ENCODE data around the gene BCAS1.

The BCAS1 gene

DNA sequence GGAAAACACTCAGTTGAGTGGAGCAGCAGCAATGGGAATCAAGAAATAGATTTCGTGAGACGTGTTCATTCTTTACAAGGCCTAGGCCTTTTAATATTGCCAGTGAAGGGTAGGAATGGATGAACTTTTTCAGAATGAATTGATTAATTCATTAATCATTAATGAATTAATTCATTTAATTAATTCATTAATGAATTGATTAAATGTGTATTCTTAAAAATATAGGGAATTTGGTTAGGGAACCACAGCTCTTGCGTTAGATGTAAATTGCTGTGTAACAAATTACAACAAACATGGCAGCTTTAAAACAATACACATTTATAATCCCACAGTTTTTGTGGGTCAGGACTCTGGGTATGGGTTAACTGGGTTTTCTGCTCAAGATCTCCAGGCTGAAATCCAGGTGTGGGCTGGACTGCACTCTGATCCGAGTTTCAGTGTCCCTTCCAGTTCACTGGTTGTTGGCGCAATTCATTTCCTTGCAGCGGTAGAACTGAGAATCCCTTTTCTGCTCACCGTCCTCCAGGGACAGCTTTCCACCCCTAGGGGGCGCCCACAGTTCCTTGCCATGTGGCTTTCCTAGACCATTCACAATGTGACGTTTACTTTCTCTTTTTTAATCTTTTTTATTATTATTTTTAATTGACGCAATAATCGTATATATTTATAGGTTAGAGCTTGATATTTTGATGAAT, 32.8 kb upstream of the BCAS1 start:
- peak; percentile 62 to 83 (median 72) for DNase-seq (ENCODE audit: low read depth in 3 of 3)

DNA sequence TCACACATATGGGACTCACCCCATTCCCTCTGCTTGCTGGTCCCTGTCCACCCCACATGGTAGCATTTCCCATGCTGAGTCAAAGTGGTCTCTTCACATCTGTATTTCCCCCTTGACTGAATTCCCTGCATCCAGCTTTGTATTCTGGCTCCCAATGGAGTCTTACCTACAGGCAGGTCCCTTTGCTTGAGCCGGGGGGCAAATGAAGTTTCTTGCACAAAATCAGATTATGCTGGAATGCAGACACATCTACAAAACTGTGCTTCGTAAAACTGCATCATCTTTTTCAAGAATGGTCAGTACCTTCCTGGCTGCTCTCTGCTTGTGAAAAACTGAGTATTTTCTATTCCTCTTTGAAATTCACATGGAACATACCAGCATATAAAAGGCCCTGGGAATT, 32.1 kb upstream of the BCAS1 start:
- DNase-seq (ENCODE audit: low read depth in 3 of 3), result no peak

DNA sequence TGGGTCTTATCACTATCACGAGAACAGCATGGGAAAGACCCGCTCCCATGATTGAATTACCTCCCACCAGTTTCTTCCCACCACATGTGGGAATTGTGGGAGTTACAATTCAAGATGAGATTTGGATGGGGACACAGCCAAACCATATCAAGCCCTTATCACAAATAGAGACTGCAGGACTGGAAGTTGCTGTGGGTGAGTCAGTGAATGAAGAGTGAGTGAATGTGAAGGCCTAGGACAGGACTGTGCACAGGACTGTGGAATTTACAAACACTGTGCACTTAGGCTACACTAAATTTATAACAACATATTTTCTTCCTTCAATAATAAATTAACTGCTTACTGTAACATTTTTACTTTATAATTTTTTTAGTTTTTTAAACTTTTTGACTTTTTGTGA, 30.2 kb upstream of the BCAS1 start:
- no peak for DNase-seq (ENCODE audit: low read depth in 3 of 3)

DNA sequence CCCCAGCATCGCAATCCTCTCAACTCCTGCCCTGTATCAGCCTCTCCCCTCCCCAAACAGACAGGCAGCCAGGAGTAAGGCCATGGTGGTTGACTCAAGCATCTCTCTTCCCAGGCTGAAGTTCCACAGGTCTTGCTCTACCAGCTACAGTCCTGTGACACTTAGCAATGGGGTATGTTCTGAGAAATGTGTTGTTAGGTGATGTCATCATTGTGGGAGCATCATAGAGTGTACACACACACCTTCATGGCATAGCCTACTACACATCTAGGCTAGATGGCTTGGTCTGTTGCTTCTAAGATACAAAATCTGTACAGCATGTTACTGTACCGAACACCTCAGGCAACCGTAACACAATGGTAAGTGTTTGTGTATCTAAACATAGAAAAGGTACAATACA, 29.5 kb upstream of the BCAS1 start:
- DNase-seq (ENCODE audit: low read depth in 3 of 3), result no peak

DNA sequence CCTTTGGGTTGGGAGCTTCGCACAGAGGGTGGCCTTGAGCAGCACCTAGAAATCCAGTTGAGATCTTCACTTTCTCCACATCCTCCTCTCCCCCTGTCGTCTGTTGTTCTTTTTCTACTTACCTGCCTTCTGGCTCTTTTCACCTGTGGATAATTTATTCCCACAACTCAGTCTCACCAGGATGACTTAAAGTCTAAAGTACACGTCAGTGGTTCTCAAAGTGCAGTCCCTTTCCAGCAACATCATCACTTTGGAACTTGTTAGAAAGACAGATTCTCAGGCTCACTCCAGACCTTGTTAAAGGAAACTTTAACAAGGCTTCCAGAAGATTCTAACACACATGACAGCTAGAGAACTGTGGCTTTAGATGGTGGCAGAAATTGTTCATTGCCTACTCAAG, 27.7 kb upstream of the BCAS1 start:
- DNase-seq (ENCODE audit: low read depth in 3 of 3), result no peak

DNA sequence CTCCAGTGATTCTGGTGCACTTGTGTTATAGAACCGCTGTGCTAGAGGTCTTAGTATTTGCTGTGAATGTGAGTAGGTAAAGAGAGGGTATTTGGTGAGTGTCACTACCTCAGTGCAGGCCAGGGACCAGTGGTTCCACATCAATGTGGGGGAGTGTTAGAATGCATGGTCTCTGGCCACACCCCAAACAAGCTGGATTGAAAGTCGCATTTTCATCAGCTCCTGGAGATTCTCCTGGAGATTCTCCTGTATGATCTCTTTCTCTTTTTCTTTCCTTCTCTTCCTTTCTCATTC, 26.8 kb upstream of the BCAS1 start:
- DNase-seq (ENCODE audit: low read depth in 3 of 3), result no peak

DNA sequence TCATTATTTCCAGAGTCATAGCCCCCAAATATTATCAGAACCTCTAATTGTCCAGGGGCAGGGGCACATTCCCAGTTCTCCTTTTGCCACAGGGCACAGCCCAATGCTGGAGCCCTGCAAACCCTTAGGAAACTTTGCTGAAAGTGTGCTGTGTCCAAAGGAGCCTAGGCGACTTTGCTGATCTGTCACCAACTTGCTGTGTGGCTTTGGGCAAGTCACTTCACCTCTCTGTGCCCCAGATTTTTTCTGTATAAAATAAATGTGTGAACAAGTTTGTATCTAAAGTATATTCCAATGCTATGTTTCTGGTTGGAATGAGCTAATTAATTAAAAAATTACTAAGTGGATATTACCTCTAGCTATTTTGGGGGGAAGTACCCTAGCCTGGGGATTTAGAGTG, 25.4 kb upstream of the BCAS1 start:
- DNase-seq (ENCODE audit: low read depth in 3 of 3), result no peak

DNA sequence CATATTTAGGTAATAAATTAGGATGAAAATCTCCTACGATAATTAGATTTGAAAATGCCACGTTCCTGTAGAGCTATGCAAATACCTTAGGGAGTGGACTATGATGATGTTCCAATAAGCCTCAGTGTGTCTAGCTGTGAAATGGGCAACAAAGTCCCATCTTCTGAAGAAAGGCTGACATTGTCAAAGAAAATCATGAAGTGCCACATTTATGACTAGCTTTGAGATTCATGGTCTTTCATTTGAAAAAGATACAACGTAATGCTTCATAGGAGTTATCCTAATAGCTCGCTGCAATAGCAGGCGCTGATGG, 23.8 kb upstream of the BCAS1 start:
- DNase-seq (ENCODE audit: low read depth in 3 of 3), result no peak

DNA sequence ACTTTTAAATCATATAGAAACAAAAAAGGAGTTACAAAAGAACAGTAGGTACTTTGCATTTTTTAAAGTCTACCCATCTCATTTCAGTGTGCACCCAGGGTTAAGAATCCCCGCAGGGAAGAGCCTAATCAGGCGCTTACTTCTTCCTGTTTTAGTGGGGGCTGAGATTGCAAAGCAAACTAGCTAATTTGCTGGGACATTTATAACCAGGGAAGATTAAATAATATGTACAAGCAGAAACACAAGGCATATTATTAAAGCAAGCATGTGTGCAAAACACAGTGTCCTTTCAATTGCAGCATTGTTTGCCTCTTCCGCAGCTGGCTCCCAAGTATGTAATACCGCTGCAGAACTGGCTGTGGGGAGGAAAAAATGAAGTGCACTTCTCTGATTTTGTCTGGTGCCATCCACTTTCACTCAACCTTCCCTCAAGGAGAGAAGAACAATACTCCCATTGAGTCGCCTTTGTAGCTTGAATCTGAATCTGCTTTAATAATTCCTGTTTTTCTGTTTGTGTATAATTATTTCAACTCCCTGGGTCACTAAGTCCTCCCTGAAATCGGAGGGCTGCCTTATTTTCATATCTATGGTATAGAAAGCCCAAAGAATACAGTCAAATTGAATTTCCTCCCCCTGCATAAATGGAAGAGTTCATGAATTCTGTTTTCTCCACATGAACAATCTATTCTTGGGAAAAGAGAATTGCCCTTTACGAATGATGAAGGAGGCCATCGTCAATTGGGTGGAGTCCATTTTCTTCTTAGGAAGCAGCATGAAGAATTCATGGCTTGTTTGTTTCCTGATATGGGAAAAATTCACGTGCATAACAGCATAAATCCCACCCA, 23.3 kb upstream of the BCAS1 start:
- DNase-seq (ENCODE audit: low read depth in 3 of 3), result no peak

DNA sequence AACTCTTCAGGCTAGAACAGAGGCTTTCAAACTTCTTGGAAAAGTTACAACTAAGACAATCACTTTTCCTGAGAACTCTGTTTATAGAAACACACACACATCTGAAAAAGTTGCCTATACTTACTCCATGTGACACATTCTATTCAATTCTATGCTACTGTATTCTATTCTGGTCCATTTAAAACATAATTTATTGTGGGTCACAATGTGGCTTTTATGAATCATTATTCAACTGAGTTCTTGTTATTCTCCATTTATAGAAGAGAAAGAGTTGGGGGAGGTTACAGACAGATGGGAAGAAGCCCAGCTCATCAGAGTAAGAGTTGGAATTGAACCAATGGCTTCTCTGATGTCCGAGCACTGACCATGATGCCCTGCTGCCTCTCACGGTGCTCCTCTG, 21.6 kb upstream of the BCAS1 start:
- no peak for DNase-seq (ENCODE audit: low read depth in 3 of 3)

DNA sequence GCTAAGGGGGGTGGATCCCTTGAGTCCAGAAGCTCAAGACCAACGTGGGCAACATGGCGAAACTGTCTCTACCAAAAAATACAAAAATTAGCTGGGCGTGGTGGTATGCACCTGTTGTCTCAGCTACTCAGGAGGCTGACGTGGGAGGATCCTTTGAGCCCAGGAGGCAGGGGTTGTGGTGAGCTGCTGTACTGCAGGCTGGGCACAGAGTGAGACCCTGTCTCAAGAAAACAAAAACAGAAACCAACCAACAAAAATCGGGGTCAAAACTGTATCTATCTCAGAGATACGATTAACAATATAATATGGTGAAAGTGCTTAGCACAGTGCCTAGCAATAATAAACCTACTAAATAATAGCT, 20.7 kb upstream of the BCAS1 start:
- DNase-seq (ENCODE audit: low read depth in 3 of 3), result no peak

DNA sequence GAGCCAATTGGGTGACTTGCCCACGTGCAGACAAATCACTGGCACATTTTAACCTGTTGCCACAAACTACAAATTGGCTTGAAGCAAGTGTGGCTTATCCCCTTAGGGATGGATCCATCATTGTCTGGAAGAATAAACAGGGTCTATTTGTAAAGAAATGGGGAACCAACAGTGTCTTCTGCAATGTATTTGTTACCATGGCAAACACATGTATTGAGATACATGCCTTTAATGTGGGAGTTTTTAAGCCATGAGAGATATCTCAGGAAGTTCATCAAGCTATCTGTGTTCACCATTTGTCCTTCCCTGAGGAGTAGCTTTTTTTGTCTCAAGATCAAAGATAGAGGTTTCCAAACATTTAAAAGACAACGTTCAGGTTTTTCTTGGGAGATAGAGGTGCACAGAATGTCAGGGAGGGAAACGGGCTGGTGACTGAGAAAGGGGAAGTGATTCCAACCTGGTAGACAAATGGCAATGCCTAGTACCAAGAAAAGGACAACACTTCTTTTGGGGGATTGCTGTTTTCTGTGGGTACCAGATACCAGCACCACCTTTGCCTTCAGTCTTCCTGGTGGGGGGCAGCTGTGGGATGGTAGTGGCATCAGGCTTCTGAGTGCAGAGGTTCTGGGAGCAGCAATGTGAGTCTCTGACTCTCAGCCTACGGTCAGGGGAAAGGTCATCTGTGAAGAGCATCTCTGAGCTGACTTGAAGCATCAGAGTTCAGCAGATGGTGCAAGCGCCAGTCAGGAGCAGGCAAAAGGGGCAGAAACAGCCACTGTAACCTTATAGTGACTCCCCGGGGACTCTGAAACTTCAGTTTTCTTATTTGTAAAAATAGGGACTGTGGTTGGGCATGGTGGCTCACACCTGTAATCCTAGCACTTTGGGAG, 20.1 kb upstream of the BCAS1 start:
- DNase-seq (ENCODE audit: low read depth in 3 of 3), result no peak

DNA sequence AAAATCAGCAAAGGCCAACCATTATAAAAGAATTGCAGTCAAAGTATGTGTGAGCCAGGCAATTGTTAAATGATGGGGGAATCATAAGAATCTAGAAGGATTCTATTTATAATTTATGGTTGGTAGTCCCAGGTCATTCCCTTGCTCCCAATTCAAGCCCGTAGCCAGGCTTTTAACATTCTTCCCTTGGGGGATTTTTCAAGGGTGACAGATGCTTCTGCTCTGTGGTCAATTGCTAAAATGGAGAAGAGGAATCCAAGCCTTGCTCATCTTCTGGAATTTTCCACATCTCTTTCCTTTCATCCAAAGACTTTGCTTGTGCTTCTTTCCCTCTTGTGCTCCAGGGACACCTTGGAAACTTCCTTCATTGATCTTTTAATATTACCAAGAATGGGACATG, 18.0 kb upstream of the BCAS1 start:
- DNase-seq (ENCODE audit: low read depth in 3 of 3), result no peak

DNA sequence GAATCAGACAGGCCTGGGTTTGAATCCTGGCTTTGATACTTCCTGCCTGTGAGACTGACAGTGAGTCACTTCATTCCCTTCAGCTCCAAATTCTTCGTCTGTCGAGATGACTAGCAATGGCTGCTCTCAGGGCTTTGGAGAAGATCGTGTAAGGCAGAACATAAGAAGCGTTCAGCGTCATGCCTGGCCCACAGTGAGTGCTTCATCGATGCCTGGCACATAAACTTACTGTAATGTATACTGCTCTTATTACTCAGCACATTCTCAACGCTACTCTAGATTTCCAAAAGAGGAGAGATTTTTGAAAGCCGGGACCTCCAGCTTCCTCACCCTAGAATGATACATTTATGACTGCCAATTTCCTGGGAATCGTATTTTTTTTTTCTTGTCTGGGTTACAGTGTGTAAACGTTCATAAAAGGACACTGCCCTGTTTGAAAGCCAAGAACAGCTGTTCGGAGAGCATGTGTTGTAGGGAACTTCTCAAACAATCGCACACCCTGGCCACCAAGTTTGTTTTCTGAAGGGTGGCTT, 16.2 kb upstream of the BCAS1 start:
- DNase-seq (ENCODE audit: low read depth in 3 of 3), result no peak

DNA sequence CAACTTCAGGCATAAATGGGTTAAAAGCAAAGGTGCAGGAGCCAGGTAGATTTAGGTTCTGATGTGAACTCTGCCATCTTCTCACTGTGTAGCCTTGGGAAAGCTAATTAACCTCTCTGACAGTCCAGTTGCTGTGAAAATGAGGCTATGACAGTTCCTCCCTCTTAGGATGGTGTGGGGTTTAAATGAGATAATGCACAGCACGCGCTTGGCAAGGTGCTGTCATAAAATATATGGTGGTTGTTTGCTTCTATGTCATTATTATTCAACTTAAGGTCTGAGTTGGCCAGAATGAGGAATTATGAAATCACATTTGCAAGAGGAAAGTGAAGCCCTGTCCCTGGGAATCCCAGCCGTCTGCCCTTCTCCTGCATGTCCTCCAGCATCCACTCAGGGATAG, 15.5 kb upstream of the BCAS1 start:
- DNase-seq (ENCODE audit: low read depth in 3 of 3), result no peak

DNA sequence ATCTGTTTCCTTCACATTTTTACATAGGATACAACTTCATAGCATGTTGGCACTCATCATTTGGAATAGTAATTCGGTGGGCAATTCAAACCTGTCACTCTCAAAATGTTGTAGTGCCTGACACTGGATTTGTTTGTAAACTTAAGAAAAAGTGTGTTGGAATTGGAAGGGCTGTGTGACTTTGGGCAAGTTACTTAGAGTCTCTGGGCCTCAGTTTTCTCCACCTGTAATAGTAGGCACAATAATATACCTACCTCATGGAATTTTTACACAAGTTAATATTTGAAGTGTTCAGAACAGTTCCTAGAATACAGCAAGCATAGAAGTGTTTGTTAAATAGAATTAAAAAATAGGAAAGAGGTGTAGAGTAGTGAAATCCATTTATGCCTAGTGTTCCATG, 15.0 kb upstream of the BCAS1 start:
- DNase-seq (ENCODE audit: low read depth in 3 of 3), result no peak

DNA sequence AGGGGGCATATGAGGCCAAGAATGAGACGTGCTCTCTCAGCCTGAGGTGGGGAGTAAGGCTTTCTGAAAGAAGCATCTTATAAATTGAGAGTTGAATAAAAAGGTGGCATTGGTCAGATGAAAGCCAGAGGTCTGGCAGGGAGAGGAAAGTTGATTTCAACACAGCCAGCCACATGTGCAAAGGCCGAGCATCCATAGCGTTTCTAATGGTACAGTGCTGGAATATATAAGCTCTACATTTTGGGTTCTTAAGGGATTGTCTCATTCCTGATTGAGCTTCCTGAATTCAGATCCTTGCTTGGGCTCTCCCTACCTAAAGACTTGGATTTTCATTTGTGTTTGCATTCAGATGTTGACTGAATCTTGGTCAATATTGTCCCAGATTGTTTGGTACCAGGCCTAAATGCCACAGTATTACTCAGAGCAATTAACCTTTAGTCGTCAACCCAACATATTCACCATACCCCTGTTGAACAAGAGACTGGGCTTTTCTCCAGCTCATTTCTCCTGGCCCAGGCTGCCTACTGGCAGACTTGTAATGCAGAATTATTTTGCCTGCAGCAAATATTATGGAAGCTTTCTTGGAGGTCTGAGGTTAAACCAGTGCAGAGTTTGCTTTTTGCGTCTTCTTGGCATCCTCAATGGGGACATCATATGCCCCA, 14.5 kb upstream of the BCAS1 start:
- no peak for DNase-seq (ENCODE audit: low read depth in 3 of 3)

DNA sequence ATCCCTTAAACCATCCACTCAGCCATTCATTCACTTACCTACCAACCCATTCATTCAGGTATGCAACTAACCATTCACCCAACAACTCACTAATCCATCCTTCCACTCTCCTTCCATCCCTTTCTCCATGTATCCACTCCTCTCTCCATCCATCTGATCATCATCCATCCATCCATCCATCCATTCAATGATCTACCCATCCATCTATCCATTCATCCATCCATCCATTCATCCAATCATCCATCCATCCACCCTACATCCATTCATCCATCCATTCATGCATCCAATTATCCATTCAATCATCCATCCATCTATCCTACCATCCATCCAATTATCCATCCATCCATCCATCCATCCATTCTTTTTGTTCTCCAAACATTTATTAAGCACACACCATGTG, 13.8 kb upstream of the BCAS1 start:
- no peak for DNase-seq (ENCODE audit: low read depth in 3 of 3)

DNA sequence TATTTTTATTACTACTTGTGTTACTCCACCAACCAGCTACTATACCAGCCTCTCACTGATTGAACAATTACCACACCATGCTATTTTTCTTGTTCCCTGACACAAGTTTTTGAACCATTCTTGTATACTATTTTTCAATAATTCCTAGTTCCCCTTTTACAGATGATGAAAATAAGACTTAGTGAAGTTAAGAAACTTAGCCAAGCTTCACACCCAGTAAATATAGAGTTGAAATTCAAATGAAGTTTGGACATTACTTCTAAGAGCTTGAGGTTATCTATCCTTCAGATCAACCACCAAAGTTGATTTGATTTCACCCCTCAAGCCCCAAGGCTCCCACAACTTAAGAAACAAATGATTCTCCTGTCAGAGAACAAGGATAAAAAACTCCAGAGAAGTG, 13.1 kb upstream of the BCAS1 start:
- no peak for DNase-seq (ENCODE audit: low read depth in 3 of 3)

DNA sequence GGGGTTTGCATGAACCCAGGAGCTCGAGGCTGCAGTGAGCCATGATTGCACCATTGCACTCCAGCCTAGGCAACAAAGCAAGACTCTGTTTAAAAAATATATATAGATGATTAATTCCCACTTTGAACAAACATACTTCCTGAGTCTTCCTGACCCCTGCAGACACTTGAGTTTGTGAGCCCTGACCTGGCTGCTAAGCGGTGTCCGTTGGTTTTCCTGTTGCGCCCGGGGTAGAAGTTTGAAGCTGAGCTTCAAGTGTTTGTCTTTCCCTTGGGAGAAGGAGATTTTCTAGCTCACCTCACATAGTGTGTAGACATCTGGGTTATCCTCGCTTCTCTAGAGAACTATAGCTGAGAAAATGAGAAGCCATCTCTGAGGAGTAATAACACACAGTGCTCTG, 11.7 kb upstream of the BCAS1 start:
- no peak for DNase-seq (ENCODE audit: low read depth in 3 of 3)

DNA sequence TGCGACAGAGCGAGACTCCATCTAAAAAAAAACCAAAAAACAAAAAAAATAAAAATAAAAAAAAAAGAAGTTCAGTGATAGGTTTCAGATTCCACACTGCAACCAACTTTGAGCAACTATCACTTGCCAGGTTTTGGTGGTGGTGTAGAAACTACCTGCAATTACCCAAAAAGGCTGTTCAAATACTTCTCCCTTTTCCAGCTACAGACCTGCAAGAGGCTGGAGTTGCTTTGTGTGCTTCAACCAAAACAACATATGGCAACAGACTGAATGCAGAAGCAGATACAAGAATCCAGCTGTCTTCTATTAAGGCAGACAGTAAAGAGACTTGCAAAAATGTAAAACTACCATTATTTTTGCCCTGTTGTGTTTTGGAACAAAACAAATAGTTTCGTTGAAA, 9.3 kb upstream of the BCAS1 start:
- DNase-seq (ENCODE audit: low read depth in 3 of 3), result no peak

DNA sequence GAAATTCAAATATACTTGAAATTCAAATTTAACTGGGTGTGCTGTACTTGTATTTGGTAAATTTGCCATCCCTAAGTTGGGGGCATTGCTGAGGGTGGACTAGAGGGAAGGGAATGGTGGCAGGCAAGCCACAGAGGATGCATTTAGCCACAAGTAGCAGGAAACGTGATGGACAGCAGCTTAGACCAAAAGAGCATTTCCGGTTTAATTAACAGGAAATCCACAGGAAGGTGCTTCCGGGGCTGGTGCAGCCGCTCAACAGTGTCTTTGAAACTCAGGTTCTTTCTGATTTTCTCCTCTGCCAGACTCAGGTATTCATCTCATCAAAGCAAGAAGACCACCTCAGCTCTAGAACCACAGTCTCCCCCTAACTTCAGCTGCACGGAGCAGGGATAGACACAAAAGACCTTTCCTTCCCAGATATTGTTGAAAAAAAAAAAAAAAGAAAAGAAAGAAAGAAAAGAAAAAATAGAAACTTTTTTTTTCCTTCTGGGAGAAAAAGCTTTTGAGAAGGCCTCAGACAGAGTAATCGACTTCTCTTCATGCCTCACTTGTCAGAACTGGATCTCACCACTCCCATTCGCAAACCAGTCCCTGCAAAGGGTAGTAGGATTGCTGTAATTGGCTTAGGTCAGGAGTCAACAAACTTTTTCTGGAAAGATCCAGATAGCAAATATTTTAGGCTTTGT, 8.0 kb upstream of the BCAS1 start:
- DNase-seq (ENCODE audit: low read depth in 3 of 3), result no peak

All from stimulated activated CD4-positive, alpha-beta T cell treated with anti-CD3 and anti-CD28 coated beads, TNF-alpha, amount 100 ng/mL, for 48 hours (primary cell).